ENCODE results near the gene SLCO4C1.

SLCO4C1 gene

GRCh38 chr5:102309586-102309985 is 13.5 kb upstream of the SLCO4C1 start:
- TF ChIP-seq, protein P1, sequence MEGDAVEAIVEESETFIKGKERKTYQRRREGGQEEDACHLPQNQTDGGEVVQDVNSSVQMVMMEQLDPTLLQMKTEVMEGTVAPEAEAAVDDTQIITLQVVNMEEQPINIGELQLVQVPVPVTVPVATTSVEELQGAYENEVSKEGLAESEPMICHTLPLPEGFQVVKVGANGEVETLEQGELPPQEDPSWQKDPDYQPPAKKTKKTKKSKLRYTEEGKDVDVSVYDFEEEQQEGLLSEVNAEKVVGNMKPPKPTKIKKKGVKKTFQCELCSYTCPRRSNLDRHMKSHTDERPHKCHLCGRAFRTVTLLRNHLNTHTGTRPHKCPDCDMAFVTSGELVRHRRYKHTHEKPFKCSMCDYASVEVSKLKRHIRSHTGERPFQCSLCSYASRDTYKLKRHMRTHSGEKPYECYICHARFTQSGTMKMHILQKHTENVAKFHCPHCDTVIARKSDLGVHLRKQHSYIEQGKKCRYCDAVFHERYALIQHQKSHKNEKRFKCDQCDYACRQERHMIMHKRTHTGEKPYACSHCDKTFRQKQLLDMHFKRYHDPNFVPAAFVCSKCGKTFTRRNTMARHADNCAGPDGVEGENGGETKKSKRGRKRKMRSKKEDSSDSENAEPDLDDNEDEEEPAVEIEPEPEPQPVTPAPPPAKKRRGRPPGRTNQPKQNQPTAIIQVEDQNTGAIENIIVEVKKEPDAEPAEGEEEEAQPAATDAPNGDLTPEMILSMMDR (IDR thresholded peaks at IDR 0.05; ENCODE audit: borderline replicate concordance, insufficient read depth, low read depth, low read length): no peak
- no peak overlapping the region for H3K4me3 ChIP-seq (ENCODE audit: low read depth, low read length)

GRCh38 chr5:102307232-102307631 is 11.1 kb upstream of the SLCO4C1 start:
- TF ChIP-seq, protein P1 (IDR thresholded peaks at IDR 0.05; ENCODE audit: borderline replicate concordance, insufficient read depth, low read depth, low read length): no peak
- no peak overlapping the region for H3K4me3 ChIP-seq (ENCODE audit: low read depth, low read length)

DNA sequence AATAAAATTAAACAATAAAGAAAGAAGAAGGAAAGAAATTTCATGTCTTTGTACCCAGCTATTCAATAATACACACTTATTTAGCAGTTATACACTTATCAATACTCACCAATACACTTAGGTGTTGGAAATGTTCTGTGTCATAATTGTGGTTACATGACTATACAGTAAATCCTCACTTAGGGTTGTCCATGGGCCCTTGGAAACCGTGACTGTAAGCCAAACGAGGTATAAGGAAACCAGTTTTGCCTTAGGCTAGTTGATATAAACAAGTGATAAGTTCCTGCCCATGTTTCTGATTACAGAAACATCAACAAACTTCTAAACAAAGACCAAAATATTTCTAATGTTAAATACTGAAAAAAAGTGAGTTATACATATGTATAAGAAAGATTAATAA is 10.0 kb upstream of the SLCO4C1 start:
- TF ChIP-seq, protein P1 (IDR thresholded peaks at IDR 0.05; ENCODE audit: borderline replicate concordance, insufficient read depth, low read depth, low read length): no peak
- H3K4me3 ChIP-seq (ENCODE audit: low read depth, low read length): no peak overlapping the region

DNA sequence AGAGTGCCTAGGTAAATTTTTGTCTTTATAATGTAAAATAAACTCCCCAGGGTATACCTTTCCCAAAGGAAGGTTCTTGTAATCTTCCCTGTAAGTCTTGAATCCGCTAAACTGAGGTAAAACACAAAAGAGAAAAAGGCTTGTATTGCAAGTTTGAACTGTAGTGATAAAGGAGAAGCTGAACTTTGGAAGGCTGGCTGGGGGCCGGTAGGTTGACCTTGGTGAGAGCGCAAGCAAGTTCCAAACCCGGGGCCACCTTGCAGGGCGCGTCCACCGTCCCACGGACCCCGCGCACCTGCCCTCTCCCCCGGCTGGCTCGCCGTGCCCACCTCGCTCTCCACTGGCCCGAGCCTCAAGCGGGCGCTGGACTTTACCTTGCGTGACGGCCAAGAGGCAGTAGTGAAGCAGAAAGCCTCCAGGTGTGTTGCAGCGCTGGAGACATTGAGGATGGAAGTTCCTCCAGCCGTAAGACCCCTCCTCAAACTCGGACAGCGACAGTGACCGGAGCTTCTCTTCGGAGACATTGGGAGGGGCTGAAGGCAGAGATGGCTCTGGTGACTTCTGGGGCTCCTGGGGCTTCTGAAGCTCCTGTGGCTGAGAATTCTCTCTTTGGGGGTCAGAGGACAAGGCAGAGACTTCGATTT is 428 bp downstream of the SLCO4C1 start:
- TF ChIP-seq, protein P1 (IDR thresholded peaks at IDR 0.05; ENCODE audit: borderline replicate concordance, insufficient read depth, low read depth, low read length): no peak
- H3K4me3 ChIP-seq (ENCODE audit: low read depth, low read length): peak overlapping the region; percentile 45

DNA sequence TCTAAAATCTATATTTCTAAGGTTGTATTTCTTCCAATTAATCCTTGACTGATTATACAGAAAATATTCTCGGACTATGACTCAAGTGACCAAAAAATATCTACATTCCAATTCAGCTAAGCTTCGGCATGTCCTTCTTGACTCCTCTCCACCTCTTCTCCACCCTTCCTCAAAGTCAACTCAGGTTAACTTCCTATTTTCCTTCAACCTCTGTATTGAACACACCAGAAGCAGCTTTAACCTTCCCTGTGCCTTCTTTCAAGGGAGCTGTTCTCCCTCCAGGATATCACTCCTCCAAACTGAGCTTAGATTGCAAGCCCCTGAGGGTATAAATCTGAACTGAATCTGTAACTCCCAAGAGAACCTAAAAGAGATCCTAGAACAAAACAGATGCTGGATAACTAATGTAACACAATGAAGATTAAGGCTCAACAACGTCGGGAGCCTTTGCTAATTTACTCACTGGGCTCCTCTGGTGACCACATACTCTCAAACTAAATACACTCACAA is 1.1 kb downstream of the SLCO4C1 start:
- TF ChIP-seq, protein P1 (IDR thresholded peaks at IDR 0.05; ENCODE audit: borderline replicate concordance, insufficient read depth, low read depth, low read length): no peak
- H3K4me3 ChIP-seq (ENCODE audit: low read depth, low read length): no peak overlapping the region

- no peak overlapping the region for H3K4me3 ChIP-seq (ENCODE audit: low read depth, low read length)
- TF ChIP-seq, protein P1 (IDR thresholded peaks at IDR 0.05; ENCODE audit: borderline replicate concordance, insufficient read depth, low read depth, low read length): no peak
Measured at GRCh38 chr5:102290004-102290403, 6.1 kb downstream of the SLCO4C1 start.

GRCh38 chr5:102289251-102289899 is 6.7 kb downstream of the SLCO4C1 start:
- TF ChIP-seq, protein P1 (IDR thresholded peaks at IDR 0.05; ENCODE audit: borderline replicate concordance, insufficient read depth, low read depth, low read length): no peak
- H3K4me3 ChIP-seq (ENCODE audit: low read depth, low read length): no peak overlapping the region
